Omental fat pad (tissue), 4 donors: ENCODE results near the gene PYGL. TPM values are rescaled to one million over a fixed set of nuclear protein-coding genes. Genes with fewer than 3 reads are reported as not detected.
"Not testable (repeated sequence)": the region's sequence is repeated elsewhere in the genome, so short reads cannot be mapped to it uniquely, and the experiment has no call there.

Source experiments
- ATAC-seq: fragments of 150-250 bp; one replicate; pipeline ENCODE4 v1.9.1; 2016; ENCODE audit warnings: mild to moderate bottlenecking, moderate library complexity; ENCODE audit not compliant: low FRiP score
- DNase-seq: peaks from one replicate; pipeline ENCODE4 v3.0.0-alpha.2; 2019; ENCODE audit warnings: low spot score
- total RNA-seq, 4 donors: library from RNA; depleted of rRNA; stranded (reverse); fragments of >200 nt; gene quantifications; one replicate each; pipeline ENCODE4 v1.1.0, GENCODE V29; 2016
- TF ChIP-seq, protein P1 (sequence below), 3 donors: fragments of 450-650 bp; IDR thresholded peaks; one replicate each; pipeline ENCODE4 v1.5.1; 2016 to 2017; ENCODE audit warnings: antibody characterized with exemption in 3 of 3, mild to moderate bottlenecking in 3 of 3, moderate library complexity in 2 of 3

PYGL gene
- total RNA-seq, 4 donors from 2014 or later = 91.0 to 177 (median 117) TPM

DNA sequence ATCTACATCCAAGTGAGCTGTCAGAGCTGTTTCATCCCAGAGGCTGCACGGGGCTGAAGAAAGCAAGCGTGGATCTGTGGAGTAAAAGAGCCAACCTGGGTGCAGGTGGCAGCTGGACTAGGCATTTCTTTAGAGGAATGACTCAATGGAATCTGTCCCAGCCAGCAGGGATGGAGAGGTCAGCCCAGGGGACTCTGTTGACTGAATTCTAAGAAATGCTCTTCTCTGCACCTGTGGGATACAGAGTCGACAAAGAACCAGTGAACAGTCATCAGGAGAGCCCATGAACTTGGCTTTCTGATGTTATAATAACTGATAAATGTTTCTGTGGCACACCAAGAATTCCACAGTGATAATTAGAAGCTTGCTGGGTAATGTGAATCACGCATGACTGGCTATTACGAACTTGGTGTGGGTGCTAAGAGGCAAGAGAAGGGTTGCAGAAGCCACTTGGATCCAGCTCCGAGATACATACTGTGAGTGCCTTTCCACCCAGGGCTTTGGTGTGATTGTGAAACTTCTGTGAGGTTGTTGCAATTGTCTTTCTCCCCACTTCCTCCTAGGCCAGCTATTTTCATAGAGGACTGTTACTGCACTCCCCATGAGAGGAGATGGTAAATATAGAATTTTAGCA is 16.2 kb downstream of the PYGL start:
- TF ChIP-seq, protein P1, sequence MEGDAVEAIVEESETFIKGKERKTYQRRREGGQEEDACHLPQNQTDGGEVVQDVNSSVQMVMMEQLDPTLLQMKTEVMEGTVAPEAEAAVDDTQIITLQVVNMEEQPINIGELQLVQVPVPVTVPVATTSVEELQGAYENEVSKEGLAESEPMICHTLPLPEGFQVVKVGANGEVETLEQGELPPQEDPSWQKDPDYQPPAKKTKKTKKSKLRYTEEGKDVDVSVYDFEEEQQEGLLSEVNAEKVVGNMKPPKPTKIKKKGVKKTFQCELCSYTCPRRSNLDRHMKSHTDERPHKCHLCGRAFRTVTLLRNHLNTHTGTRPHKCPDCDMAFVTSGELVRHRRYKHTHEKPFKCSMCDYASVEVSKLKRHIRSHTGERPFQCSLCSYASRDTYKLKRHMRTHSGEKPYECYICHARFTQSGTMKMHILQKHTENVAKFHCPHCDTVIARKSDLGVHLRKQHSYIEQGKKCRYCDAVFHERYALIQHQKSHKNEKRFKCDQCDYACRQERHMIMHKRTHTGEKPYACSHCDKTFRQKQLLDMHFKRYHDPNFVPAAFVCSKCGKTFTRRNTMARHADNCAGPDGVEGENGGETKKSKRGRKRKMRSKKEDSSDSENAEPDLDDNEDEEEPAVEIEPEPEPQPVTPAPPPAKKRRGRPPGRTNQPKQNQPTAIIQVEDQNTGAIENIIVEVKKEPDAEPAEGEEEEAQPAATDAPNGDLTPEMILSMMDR (IDR thresholded peaks at IDR 0.05) = no peak
- peak; percentile 68 for ATAC-seq
- no peak for DNase-seq

DNA sequence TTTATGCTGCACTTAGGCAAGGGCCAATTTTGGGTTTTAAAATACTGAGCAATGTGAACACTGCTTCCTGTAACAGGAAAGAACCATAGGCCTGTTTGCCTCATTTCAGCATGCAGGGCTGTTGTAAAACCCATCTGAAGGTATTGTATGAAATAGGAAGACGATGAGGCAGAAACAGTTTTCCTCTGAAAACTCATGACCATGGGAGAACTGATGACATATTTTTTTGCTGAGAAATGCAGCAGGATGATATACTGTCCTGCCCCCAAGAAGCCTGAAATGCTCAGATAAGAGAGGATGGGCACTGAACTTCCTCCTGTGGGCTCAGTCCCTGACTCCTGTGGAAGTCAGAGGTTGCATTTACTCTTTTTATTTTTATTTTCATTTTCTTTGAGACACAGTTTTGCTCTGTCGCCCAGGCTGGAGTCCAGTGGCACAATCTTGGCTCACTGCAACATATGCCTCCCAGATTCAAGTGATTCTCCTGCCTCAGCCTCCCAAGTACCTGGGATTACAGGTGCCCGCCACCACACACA is 17.4 kb downstream of the PYGL start:
- ATAC-seq = no peak
- TF ChIP-seq, protein P1 (IDR thresholded peaks at IDR 0.05) = no peak
- DNase-seq = no peak

DNA sequence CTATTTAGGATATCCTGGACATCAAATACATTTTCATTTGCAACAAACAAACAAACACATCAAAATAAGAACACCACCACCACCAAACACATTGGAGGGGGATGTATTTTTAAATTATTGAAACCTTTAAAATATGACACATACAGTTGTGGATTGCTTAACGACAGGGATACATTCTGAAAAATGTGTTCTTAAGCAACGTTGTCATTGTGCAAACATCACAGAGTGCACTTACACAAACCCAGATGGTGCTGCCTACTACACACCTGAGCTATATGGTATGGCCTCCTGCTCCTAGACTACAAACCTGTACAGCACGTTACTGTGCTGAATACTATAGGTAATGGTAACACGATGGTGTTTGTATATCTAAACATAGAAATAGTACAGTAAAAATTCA is 19.4 kb downstream of the PYGL start:
- DNase-seq = no peak
- TF ChIP-seq, protein P1 (IDR thresholded peaks at IDR 0.05) = no peak
- no peak for ATAC-seq

DNA sequence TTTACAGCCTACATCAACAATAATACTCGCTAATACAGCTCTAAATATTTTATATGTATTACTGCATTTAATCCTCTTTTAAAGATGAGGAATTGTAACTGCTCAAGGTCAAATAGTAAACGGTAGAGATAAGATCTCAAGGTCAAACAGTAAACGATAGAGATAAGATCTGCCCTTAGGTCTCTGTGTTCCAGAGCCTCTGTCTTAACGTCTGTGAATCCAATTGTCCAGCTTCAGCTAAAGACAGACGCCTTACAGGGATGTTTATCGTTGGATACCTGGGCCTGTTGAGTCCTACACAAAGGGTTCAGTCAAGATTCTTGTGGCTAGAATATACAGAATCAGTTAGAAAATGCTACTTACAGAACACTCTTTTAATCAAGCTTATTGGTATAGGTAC is 20.0 kb downstream of the PYGL start:
- ATAC-seq (no peak), DNase-seq (no peak)
- TF ChIP-seq, protein P1 (IDR thresholded peaks at IDR 0.05) = no peak

DNA sequence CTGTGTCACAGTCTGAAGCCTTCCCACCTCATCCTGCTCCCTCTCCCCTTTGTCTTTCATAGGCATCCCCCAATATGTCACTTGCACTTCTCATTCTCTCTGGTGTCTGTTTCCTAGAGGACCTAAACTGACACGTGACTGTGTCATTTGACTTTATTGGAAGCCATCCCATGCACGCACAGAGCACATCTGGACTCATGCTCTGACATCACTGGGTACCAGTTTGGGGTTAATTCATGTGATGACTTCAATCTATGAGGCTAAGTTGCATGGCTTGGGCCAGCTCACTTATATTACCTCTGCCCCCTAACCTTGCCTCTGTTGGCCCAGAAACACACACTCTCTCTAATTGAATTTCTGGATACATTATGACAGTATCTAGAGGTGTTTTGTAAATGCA is 21.5 kb downstream of the PYGL start:
- no peak for ATAC-seq
- TF ChIP-seq, protein P1 (IDR thresholded peaks at IDR 0.05) = no peak
- DNase-seq = no peak

DNA sequence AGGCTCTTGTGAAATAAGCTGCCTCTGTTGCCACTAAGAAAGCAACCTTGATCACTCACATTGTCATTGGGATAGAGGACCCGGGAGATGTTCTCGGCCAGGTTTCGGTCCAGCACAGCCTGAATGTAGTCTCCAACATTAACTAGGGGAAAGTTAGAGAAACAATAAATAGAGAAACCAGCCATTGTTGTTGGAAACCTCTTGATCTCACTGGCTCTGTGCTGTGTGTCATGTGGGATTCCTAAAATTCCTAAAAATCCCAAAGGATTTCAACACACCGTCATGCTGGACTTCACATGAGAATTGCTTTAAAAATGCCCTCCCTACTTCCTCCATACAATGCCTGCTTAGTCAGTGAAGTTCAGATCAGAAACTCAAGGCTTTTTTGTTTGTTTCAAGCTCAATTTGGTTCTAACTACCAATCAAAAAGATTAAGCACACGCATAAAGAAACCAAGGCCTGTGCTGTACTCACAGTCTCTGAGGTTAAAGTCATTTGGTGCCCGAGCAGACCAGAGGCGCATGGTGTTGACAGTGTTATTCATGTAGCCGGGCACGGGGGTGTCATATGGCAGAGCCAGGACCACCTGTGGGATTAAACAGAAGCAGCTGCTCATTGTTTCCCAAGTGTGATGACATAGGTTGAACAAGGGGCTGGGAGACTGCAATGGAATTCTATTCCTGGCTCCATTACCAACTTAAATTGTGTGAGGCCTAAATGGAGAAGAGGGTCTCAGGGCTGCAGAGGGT is 23.6 kb downstream of the PYGL start:
- DNase-seq = no peak
- ATAC-seq = no peak
- TF ChIP-seq, protein P1 (IDR thresholded peaks at IDR 0.05) = no peak

DNA sequence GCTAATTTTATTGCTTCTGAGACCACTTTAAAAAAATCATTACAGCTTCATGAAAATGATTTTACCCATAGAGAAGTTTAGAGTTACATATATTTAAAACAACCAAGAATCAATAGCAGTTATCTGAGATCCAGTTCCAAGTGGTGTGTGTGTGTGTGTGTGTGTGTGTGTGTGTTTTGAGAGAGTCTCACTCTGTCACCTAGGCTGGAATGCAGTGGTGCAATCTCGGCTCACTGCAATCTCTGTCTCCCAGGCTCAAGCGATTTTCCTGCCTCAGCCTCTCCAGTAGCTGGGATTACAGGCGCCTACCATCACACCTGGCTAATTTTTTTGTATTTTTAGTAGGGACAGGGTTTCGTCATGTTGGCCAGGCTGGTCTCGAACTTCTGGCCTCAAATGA is 24.8 kb downstream of the PYGL start:
- ATAC-seq, DNase-seq: not testable (repeated sequence)
